Measurements from ENCODE around the gene SSRP1.

SSRP1 gene

GRCh38 chr11:57313071-57313787, 22.5 kb downstream of the SSRP1 start:
- no peak for DNase-seq

- no peak for DNase-seq
Measured at GRCh38 chr11:57312511-57313021, 23.1 kb downstream of the SSRP1 start.

- peak; percentile 84 for DNase-seq
Measured at GRCh38 chr11:57311109-57311936, 24.4 kb downstream of the SSRP1 start.

GRCh38 chr11:57310630-57311086, 25.0 kb downstream of the SSRP1 start:
- no peak for DNase-seq

GRCh38 chr11:57310091-57310490, 25.6 kb downstream of the SSRP1 start:
- DNase-seq, result no peak

- no peak for DNase-seq
Measured at GRCh38 chr11:57309106-57310059, 26.3 kb downstream of the SSRP1 start.

GRCh38 chr11:57308426-57309060, 27.1 kb downstream of the SSRP1 start:
- DNase-seq, result no peak

- DNase-seq, result no peak
Measured at GRCh38 chr11:57307666-57308270, 27.9 kb downstream of the SSRP1 start.

- no peak for DNase-seq
Measured at GRCh38 chr11:57306940-57307565, 28.6 kb downstream of the SSRP1 start.

- DNase-seq, result no peak
Measured at GRCh38 chr11:57306161-57306876, 29.4 kb downstream of the SSRP1 start.

GRCh38 chr11:57305523-57305922, 30.2 kb downstream of the SSRP1 start:
- DNase-seq, result no peak

- no peak for DNase-seq
Measured at GRCh38 chr11:57303990-57304579, 31.6 kb downstream of the SSRP1 start.

- no peak for DNase-seq
Measured at GRCh38 chr11:57303280-57303989, 32.3 kb downstream of the SSRP1 start.

- no peak for DNase-seq
Measured at GRCh38 chr11:57302489-57302888, 33.2 kb downstream of the SSRP1 start.

GRCh38 chr11:57301711-57302423, 33.8 kb downstream of the SSRP1 start:
- DNase-seq, result no peak

- no peak for DNase-seq
Measured at GRCh38 chr11:57300785-57301184, 34.9 kb downstream of the SSRP1 start.

GRCh38 chr11:57299150-57299737, 36.4 kb downstream of the SSRP1 start:
- DNase-seq, result no peak

- no peak for DNase-seq
Measured at GRCh38 chr11:57297221-57297620, 38.5 kb downstream of the SSRP1 start.
